ENCODE results near the gene SSBP2. TPM values are rescaled to one million over a fixed set of nuclear protein-coding genes. Genes with fewer than 3 reads are reported as not detected.

The SSBP2 gene
- total RNA-seq, 4 donors from 2014 or later, result 10.9 to 22.3 (median 14.9) TPM

- DNase-seq, result no peak
- Histone ChIP-seq H3K4me3 (peak overlapping the region; percentile 81 to 93 (median 89)), H3K4me1 (peaks cover 0 to 11% (median 0%) of the 10 kb centered on the region in 4 donors), H3K27ac (peak overlapping the region; percentile 88 to 98 (median 92)), H3K27me3 (no peaks in the 10 kb centered on the region), H3K36me3 (no peaks in the 10 kb centered on the region), H3K9me3 (no peaks in the 10 kb centered on the region)
- TF ChIP-seq CTCF (IDR thresholded peaks at IDR 0.05), result no peak
- no peak for TF ChIP-seq POLR2A (IDR thresholded peaks at IDR 0.05)
Observed at GRCh38 chr5:81751836-81752643, 1.1 kb upstream of the SSBP2 start.

GRCh38 chr5:81750308-81751008 is 439 bp downstream of the SSBP2 start:
- peaks cover 0 to 11% (median 0%) of the 10 kb centered on the region in 4 donors for H3K4me1 ChIP-seq
- peak in 1 of 3 donors; percentile 50 for DNase-seq
- H3K4me3 ChIP-seq, result peak overlapping the region; percentile 81 to 93 (median 89)

GRCh38 chr5:81749561-81750307 is 1.2 kb downstream of the SSBP2 start:
- H3K4me3 ChIP-seq, result peak overlapping the region; percentile 81 to 93 (median 89)
- peak overlapping the region; percentile 81 to 98 (median 88) for H3K27ac ChIP-seq
- peaks cover 0 to 11% (median 0%) of the 10 kb centered on the region in 4 donors for H3K4me1 ChIP-seq
- H3K36me3 ChIP-seq, result no peaks in the 10 kb centered on the region
- no peaks in the 10 kb centered on the region for H3K27me3 ChIP-seq
- H3K9me3 ChIP-seq, result no peaks in the 10 kb centered on the region
- TF ChIP-seq POLR2A (IDR thresholded peaks at IDR 0.05) (no peak), CTCF (IDR thresholded peaks at IDR 0.05) (no peak)
- DNase-seq, result peak; percentile 62 to 87 (median 74)

More at GRCh38 chr5:81750308-81751008, 439 bp downstream of the SSBP2 start:
- H3K9me3 ChIP-seq, result no peaks in the 10 kb centered on the region
- TF ChIP-seq POLR2A (IDR thresholded peaks at IDR 0.05), result peak; percentile 20 to 35
- TF ChIP-seq CTCF (IDR thresholded peaks at IDR 0.05), result no peak
- H3K27ac ChIP-seq, result peak overlapping the region; percentile 88 to 98 (median 92)
- H3K36me3 ChIP-seq, result no peaks in the 10 kb centered on the region
- H3K27me3 ChIP-seq, result no peaks in the 10 kb centered on the region

DNA sequence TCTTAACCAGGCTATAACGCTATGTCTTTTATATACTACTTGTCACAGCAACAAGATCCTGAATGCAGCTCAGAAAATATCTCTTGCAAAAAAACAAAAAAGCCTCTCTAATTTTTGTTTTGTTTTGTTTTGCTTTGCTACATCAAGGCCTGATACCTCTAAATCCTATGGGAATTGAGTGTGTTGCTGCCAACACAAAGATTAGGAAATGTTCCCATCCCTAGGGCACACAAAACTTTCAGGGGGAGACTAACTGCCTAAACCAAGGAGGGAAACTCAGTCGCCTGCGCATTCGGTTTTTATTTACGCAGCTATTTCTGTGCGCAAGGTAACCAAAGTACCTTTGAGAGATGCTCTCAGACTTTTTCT is 1.7 kb downstream of the SSBP2 start:
- peaks cover 0 to 11% (median 0%) of the 10 kb centered on the region in 4 donors for H3K4me1 ChIP-seq
- no peaks in the 10 kb centered on the region for H3K36me3 ChIP-seq
- H3K27ac ChIP-seq, result peak overlapping the region; percentile 81 to 98 (median 88)
- peak in 1 of 3 donors; percentile 21 for DNase-seq
- no peak for TF ChIP-seq CTCF (IDR thresholded peaks at IDR 0.05)
- no peak for TF ChIP-seq POLR2A (IDR thresholded peaks at IDR 0.05)
- peak overlapping the region; percentile 81 to 93 (median 89) for H3K4me3 ChIP-seq
- H3K27me3 ChIP-seq, result no peaks in the 10 kb centered on the region
- no peaks in the 10 kb centered on the region for H3K9me3 ChIP-seq

- Histone ChIP-seq H3K27me3 (no peaks in the 10 kb centered on the region), H3K27ac (no peak overlapping the region), H3K4me1 (peaks cover 0 to 11% (median 0%) of the 10 kb centered on the region in 4 donors), H3K9me3 (no peaks in the 10 kb centered on the region), H3K36me3 (no peaks in the 10 kb centered on the region), H3K4me3 (no peak overlapping the region)
- no peak for TF ChIP-seq POLR2A (IDR thresholded peaks at IDR 0.05)
- TF ChIP-seq CTCF (IDR thresholded peaks at IDR 0.05), result no peak
- DNase-seq, result no peak
Observed at GRCh38 chr5:81748556-81748955, 2.3 kb downstream of the SSBP2 start.

Measured in Peyer's patch (tissue), 4 donors.